NOMO-1 treated with dmso at 0.1 percent for 144 hours (cell line): ENCODE measurements around the gene TRDN.
"Not testable (repeated sequence)": the region's sequence is repeated elsewhere in the genome, so short reads cannot be mapped to it uniquely, and the experiment has no call there.

Source experiments
- DNase-seq: peaks from one replicate; lab custom pipeline; 2025; ENCODE audit not compliant: unreplicated experiment; lab: John Stamatoyannopoulos, UW

TRDN gene

DNA sequence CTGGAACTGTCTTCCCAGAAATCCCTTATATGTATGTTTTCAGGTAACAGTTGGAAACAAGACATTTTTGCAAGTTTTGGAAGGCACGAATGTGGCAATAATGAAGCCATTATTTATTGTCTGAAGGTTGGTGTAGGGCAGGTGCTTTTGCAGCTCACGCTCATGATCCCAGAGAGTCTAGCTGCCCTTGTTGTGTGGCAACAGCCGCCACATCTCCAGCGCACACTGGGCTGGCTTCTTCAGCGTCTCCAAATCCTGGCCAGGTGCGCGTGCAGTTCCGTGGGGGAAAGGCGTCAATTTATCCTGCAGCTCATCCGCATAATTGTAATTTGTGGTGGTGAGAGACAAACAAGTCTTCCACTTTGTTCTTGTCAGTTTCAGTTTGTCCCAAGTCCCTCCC, 71.2 kb downstream of the TRDN start:
- DNase-seq = no peak

DNA sequence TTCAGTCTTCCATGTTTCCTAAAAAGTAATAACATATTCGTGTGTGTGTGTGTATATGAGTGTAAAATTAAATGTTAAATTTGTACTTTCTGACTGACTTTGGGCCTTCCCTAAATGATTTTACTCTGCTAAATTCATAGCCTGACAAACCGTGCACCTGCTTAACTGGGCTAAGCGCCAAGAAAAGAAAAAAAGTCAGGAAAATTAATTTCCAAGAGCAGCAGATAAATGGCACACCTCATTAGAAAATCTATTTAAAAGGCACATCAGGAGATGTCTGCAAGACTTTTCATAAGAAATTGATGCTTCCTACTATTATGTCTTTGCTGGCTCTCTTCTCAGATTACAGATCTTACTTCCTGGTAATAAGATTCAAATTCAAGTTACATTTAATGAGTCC, 72.4 kb downstream of the TRDN start:
- DNase-seq = no peak

DNA sequence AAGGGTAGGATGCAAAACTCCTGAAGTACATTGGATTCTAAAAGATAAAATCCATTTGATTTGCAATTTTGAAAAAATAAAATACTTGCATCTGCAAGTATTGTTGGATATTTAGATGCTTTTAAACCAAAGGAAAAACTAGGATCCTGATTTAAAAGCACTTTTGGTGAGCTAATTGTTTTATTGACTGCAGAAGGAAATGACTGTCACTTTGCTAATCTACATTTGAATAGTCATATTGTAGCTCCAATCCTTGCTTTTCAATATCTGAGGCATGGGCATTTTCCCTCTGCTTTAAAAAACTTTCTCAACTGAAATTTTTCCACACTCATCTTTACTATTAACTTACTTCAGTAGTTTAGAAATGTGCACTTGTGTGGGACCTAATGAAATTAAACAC, 74.1 kb downstream of the TRDN start:
- DNase-seq = no peak

DNA sequence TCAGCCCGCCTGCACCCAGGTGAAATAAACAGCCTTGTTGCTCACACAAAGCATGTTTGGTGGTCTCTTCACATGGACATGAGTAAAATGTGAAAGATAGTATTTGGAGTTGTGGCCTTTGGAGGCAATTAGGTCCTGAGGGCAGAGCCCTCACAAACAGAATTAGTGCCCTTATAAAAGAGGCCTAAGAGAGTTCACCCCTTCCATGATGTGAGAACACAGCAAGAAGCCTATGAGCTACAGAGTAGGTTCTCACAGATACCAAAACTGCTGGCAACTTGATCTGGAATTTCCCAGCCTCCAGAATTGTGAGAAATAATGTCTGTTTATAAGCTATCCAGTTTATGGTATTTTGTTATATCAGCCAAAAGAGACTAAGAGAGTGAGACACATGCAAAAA, 74.5 kb downstream of the TRDN start:
- no peak for DNase-seq

DNA sequence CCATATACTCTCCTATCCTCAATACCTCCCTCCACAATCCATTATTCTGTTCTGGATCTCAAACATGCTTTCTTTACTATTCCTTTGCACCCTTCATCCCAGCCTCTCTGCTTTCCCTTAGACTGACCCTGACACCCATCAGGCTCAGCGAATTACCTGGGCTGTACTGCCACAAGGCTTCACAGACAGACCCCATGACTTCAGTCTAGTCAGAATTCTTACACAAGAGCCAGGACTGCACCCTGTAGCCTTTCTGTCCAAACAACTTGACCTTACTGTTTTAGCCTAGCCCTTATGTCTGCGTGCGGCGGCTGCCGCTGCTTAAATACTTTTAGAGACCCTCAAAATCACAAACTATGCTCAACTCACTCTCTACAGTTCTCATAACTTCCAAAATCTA, 76.9 kb downstream of the TRDN start:
- not testable (repeated sequence) for DNase-seq

DNA sequence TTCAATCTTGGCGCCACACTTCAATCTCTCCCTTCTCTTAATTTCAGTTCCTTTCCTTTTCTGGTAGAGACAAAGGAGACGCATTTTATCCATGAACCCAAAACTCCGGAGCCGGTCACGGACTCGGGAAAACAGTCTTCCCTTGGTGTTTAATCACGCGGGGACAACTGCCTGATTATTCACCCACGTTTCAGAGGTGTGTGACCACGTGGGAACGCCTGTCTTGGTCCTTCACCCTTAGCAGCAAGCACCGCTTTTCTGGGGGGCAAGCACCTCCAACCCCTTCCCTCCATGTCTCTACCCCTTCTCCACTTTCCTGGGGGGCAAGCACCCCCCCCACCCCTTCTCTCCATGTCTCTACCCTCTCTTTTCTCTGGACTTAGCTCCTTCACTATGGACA, 79.3 kb downstream of the TRDN start:
- not testable (repeated sequence) for DNase-seq

DNA sequence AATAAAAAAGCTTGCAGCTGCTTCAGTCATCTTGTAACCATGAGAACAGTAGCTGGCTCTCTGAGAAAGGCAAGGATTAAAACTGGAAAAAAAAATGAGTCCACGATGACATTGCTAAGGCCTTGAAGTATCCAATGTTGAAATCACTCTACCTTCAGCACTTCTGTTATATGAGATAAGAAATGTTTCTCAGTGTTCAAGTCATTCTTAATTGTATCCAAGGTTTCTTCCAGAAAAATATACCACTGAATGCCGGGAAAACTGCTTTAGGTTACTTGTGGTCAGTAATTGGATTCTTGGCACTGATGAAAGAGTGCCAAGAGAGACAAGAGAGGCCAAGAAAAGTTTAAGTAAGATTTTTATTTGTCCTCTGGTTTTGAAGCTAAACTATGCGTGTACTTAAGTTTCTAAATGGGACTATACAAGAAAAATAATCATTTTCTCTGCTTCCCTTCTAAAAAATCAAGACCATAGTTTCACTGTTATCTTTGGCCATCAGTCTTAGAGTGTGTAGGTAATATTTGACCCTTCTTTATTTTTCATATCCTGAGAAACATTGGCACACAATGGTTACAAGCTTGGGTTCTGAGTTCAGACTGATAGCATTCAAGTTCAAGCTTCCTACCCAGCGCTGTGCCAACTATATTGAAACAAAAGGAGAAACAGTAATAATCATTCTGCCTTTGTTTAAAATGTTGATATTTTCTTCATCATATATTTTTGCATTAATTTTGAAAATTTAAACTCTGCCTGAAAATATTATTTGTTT, 84.6 kb downstream of the TRDN start:
- no peak for DNase-seq

DNA sequence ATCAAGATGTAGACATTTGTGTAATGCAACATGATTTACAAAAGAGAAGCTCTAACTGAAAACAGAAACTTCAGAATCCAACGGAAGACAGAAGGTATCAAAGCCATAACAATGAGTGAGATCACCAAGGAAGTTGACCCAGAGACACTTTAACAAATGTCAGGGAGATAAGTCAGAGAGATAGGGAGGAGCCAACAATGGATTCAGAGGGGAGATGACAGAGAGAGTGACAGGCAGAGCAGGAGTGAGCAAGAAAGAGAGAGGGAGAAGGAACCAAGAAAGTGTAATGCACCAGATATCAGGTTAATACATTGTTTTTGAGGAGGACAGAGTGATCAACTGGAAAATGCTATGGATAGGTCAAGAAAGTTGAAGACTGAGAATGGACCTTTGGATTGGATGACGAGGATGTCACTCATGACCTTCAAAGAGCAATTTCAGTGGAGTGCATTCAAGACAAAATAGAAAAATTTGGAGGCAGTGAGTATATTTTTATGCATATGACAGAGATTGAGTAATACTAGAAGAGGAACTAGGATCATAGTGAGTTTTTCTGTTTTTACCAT, 86.6 kb downstream of the TRDN start:
- DNase-seq = no peak

DNA sequence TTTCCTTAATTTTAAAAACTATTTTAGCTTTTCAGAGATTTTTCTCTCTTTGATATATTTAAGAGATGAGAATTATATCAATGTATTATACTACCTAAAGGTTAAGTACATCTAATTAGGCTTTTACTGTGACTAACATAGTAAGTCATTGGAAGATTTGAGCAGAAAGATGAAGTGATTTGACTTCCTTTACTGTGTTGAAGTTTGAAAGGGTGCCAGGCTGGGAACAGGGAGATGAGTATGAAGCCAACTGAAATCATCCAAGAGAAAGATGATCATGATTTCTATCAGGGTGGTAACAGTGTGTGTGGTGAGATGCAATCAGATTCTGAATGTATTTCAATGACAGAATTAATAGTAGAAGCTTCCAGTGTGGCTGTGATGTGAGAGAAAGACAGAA, 87.3 kb downstream of the TRDN start:
- no peak for DNase-seq

DNA sequence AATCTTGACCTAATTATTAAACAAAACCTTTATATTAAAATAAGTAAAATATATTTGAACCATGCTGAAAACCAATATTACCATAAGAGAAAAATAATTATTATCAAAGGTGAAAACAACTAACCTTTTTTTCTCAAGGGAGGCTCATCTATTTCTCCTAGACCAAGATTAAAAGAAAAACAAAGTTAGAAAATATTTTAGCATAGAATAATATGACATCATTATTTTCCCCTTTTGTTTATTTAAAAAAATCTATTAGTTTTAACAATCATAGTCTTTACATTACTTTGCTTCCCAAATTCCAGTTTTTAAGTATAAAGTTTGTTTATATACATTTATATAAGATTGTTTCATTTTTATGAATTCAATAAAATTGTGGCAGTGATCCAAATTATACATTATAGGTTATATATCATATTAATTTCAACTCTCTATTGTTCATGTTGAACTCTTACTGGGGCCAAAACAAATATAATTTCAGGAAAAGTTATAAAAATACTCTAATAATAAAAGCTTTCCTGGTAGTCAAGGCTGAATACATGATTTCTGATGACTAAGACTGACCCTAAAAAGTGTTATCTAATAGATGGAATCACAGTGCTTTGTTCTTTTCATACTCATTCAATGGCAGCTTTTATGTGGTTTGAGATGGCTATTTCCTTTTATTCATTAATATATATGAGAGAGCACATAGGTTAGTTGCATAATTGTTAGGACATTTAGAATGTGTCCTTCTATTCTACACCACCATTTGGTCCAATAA, 89.4 kb downstream of the TRDN start:
- no peak for DNase-seq

DNA sequence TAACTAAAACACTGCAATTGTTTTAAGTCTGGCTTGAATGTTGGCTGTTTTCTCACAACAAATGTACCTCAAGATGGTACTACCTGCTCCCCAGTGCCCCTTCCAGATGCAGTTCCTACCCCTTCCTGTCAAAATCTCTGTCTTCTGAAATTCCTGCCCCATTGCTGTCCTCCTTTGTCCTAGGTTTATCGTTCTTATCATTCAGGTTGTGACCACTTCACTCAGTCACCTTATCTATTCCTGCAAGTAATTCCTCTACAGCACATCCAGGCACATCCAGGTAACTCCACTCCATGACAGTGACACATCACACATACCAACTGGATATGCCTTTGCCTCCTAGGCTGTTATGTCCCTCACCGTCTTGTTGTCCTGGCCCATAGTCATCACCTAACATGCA, 90.2 kb downstream of the TRDN start:
- no peak for DNase-seq

DNA sequence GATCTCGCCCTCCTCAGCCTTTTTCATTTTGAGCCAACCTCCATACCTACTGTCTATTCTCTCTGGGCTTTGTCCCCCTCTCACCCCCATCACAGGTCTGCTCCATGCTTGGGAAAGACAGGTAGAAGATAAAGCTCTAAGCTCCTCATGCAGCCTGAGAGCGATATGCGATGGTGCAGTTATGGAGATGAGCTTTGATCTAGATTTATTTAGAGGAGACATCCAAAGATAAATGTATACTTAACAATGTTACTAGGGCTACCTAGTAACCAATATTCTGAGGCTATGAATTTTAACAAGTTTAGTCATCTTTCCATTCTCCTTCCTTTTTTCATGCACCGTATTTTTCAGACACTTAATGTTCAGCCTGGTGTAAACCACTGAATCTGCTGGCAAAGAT, 95.3 kb downstream of the TRDN start:
- DNase-seq = no peak

DNA sequence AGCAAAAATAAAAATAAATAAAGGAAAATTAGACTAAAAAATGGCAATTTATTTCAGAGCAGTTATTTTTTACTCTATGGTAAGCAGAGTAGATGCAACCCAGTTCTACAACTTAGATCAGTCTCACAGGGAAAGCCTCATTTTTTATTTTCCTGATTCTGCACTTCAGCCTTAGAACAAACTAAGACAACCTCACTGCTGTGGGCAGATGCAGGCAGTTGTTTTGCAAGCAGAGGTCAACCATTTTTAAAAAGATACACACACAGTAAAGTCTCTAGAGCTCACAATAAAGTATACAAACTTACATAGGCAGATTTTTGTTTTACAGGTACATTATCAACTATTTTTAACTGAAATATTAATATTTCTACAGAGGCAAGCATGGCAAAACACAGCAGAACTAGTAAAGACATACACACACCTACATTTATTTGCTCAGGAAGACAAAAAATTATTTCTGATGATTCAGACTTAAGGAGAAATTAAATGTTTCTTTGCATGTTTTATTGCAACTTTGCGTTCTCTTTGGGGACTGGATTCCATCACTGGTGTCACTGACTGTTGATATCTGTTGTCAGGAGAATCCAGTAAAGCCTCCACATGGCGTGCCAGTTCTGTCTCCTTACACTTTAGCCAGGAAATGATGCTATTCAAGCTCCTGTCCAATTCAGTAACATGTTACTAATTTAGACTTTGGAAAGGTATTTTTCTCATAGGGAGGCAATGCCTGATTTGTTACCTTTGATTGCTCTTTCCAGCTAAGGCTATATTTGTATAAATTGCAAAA, 102.7 kb downstream of the TRDN start:
- DNase-seq = no peak

DNA sequence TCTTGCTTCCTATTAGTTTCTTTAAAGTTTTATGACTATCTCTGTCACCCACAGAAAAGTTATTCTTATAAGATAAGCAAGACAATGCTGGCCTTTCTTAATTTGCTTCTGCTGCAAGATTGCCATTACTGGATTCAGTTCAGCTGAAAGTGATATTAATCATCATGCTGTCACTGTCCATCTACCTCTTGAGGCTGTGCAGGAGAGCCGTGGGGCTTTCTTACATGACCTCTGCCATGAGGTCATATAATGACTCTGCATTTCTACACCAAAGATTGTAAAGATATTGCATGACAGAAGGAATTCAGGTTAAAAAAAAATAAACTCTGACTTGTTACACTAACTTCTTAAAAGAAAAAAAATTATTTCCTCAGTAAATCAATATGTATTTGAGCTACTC, 106.9 kb downstream of the TRDN start:
- no peak for DNase-seq

DNA sequence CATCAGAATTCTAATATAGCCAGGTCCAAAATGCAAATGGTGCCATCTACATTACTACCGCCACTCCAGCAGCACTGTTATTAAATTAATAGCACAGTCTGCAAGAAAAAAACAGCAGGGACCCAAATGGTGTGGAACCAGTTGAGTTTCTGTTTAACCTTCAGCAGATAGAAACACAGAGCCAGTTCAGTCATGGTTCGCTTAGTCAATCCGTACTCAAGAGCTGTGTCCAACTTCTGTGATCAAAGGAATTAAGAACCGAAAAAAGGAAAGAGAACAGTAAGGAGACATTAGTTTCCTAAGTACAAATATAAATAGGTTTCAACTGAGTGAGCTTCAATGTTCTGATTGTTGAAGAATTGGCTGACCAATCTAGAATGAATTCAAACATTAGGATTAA, 107.7 kb downstream of the TRDN start:
- no peak for DNase-seq

DNA sequence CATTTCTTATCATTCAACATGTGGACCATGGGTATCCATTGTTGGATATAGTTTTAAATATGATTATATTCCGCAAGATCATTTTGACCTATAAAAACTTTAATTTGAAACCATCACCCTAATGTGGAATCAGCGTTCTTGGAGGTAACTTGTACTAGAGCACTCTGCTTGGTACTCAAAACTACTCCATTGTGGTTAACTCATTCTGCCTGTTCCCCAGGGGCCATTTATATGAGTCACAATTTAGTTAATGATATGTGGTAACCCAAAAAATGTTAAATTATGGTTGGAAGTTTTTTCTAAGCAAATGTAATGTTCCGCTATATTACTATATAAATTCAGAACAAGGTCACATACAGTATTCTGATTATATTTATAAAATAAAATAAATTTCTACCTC, 109.3 kb downstream of the TRDN start:
- no peak for DNase-seq

DNA sequence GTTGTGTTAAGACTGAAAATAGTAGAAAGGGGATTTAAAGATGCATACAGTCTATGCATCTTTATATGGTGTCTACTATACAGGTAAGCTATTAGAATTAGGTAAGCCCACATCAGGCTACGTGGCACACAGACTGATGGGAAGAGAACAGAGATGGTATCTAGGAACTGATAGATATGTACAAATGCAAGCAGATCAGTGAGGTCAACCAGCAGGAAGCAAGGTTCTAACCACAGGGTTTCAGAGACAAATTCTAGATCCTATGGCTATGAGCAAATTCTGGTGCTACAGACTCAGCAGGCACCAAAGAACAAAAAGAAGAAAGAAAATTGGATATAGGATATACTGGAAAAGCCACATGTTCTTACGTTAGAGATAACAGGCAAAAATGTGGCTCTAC, 110.6 kb downstream of the TRDN start:
- DNase-seq = no peak

DNA sequence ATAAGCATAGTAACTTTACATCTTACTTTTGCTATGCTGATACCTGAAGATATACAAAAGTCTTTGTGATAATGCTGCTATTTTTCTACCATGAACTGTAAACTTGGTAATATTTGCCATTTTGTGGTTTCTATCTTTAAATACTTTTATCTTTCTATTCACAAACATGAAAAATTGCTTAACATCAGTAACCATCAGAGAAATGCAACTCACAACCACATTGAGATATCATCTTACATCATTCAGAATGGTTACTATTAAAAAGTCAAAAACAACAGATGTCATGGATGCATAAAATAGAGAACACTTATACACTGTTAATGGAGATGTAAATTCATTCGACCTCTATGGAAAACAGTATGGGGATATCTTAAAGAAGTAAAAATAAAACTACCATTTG, 112.0 kb downstream of the TRDN start:
- no peak for DNase-seq

DNA sequence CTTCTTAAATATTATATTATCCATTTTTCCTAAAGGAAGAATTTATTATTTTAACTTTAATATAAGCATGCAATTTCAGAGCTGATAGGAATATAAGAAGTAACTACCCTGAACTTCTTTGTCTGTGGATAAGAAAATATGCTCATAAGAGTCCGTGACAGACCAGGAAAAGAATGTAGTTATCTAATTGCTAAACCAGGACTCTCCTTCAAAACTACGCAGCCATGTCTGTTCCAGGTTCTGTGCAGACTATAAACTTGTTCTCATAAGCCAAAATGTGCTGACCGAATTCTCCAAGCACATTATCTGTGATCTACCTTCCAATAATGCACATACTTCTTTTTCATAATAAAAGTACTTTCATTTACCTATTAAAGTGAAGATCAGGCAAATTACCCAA, 116.5 kb downstream of the TRDN start:
- no peak for DNase-seq

DNA sequence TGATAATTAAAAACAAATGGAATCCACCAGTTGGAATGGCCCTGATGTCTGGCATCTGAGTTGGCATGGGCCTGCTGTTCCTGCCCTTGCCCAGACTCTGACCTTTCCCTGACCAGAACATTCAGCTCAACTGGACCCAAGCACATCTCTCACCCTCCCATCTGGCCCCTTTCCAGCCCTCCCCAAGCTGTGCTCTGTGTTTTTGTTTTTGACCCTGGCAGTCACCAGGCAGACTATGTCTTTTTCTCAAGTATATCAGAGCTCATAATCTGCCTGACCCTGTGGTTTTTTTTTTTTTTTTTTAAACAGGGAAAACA, 117.6 kb downstream of the TRDN start:
- DNase-seq = no peak

DNA sequence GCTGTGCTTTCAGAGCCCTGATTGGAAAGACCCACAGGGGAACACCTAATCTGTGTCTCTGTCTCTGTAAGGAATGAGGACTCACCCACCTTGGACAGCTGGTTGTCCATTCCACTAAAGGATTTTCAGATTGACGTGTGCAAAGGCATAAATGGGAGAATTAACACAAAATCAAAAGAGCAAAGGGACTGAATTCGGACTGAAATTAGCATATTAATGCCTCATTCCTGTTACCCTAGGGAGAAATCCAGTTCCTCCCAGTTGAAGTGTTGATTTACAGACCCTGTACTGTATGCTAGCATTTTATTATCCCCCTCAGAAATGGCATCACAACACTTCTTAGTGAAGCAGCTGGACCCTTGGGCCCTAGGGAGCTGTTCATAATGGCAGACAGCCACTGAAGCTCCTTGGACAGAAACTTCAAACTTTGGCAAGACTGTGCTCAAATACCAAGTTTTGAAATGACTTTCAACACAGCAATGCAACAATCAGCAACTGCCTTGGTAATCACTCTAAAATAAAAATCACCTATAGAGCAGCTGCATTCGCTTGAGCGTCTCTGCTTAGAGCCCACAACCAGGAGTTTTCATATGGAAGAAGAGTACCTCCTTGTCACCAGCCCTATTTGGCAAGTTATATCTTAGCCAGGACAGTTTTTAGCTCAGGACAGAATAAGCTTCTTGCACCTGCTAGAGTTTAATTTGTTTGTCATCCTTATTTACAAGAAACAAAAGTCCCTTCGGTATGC, 118.1 kb downstream of the TRDN start:
- DNase-seq = no peak
